Measurements from ENCODE around the gene KRTAP6-3.

KRTAP6-3 gene

DNA sequence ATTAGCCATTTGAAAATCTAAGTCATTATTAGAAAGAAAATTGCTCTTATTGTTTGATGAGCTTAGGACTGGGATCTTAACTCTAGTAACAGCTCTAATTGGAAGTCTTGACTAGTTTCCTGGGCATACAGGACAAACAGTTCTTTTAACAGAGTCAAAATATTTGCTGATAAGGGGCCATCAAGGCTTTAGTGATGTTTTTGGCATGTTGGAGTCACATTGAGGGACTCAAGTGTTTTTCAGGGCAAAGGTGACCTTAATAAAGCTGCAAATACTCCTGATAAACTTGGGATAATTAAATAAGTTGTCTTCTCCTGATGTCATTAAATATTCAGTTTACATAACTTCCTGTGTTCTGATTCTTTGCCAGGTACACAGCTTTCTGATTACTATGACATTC is 24.6 kb upstream of the KRTAP6-3 start:
- no peak for DNase-seq (ENCODE audit: low read depth, low spot score)
- H3K4me3 ChIP-seq (ENCODE audit: insufficient read length, low read depth), result no peak overlapping the region
- TF ChIP-seq YY1 (IDR thresholded peaks at IDR 0.05; ENCODE audit: insufficient read depth, insufficient read length) (no peak), SUZ12 (IDR thresholded peaks at IDR 0.05; ENCODE audit: extremely low read depth, insufficient read depth, insufficient read length) (no peak), ZNF274 (IDR thresholded peaks at IDR 0.05; ENCODE audit: low read depth, low read length) (no peak)
- no peak overlapping the region for H3K9ac ChIP-seq (ENCODE audit: insufficient read length, low read depth)
- H3K4me1 ChIP-seq (ENCODE audit: insufficient read depth, insufficient read length), result no peaks in the 10 kb centered on the region
- no peaks in the 10 kb centered on the region for H3K27me3 ChIP-seq (ENCODE audit: insufficient read depth, insufficient read length)
- no peaks in the 10 kb centered on the region for H3K36me3 ChIP-seq (ENCODE audit: insufficient read depth, insufficient read length, low read length)
- no peaks in the 10 kb centered on the region for H3K9me3 ChIP-seq (ENCODE audit: insufficient read depth, low read length)

DNA sequence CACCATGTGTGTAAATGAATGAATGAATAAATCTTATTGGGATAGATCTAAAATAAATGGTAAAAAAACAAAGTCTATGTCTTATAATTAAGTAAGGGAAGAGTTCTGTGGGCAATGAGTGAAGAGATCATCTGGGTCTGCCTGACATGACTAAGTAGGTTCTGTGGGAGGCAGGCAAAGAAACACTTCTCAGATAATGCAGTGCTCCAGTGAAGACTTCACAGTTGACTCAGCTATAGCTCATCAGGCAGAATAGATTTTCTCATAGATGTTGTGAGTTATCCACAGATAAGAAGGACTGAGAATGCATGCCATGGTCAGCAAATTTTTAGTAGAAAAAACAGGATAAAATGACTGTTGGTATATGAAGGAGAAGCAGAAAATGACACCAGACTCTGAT is 14.5 kb upstream of the KRTAP6-3 start:
- no peak for DNase-seq (ENCODE audit: low read depth, low spot score)
- no peak overlapping the region for H3K4me3 ChIP-seq (ENCODE audit: insufficient read length, low read depth)
- no peak for TF ChIP-seq SUZ12 (IDR thresholded peaks at IDR 0.05; ENCODE audit: extremely low read depth, insufficient read depth, insufficient read length)
- no peak for TF ChIP-seq ZNF274 (IDR thresholded peaks at IDR 0.05; ENCODE audit: low read depth, low read length)
- TF ChIP-seq YY1 (IDR thresholded peaks at IDR 0.05; ENCODE audit: insufficient read depth, insufficient read length), result no peak
- no peaks in the 10 kb centered on the region for H3K4me1 ChIP-seq (ENCODE audit: insufficient read depth, insufficient read length)
- H3K9ac ChIP-seq (ENCODE audit: insufficient read length, low read depth), result no peak overlapping the region
- H3K27me3 ChIP-seq (ENCODE audit: insufficient read depth, insufficient read length), result no peaks in the 10 kb centered on the region
- H3K9me3 ChIP-seq (ENCODE audit: insufficient read depth, low read length), result no peaks in the 10 kb centered on the region
- no peaks in the 10 kb centered on the region for H3K36me3 ChIP-seq (ENCODE audit: insufficient read depth, insufficient read length, low read length)

DNA sequence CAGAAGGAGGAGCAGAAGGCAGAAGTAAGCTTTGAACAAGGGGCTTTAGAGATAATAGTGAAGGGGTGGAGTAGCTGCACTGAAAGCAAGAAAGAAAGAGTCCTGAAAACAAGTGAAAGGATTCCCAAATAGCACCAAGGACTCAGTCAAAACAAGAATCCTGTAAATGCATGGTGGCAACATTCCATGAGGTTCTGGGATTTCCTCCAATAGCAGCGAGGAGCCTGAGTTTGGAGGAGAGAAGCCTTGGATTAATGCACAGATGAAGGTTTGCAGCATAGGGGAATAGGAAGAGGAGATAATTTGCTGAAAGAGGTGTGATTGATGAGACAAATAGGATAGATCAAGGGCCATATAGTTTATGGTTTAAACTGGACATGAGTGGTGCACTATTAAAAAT is 12.9 kb upstream of the KRTAP6-3 start:
- peak; percentile 16 for DNase-seq (ENCODE audit: low read depth, low spot score)
- TF ChIP-seq ZNF274 (IDR thresholded peaks at IDR 0.05; ENCODE audit: low read depth, low read length) (no peak), SUZ12 (IDR thresholded peaks at IDR 0.05; ENCODE audit: extremely low read depth, insufficient read depth, insufficient read length) (no peak), YY1 (IDR thresholded peaks at IDR 0.05; ENCODE audit: insufficient read depth, insufficient read length) (no peak)
- H3K27me3 ChIP-seq (ENCODE audit: insufficient read depth, insufficient read length), result no peaks in the 10 kb centered on the region
- H3K9ac ChIP-seq (ENCODE audit: insufficient read length, low read depth), result no peak overlapping the region
- no peaks in the 10 kb centered on the region for H3K9me3 ChIP-seq (ENCODE audit: insufficient read depth, low read length)
- H3K36me3 ChIP-seq (ENCODE audit: insufficient read depth, insufficient read length, low read length), result no peaks in the 10 kb centered on the region
- H3K4me3 ChIP-seq (ENCODE audit: insufficient read length, low read depth), result no peak overlapping the region
- H3K4me1 ChIP-seq (ENCODE audit: insufficient read depth, insufficient read length), result no peaks in the 10 kb centered on the region

DNA sequence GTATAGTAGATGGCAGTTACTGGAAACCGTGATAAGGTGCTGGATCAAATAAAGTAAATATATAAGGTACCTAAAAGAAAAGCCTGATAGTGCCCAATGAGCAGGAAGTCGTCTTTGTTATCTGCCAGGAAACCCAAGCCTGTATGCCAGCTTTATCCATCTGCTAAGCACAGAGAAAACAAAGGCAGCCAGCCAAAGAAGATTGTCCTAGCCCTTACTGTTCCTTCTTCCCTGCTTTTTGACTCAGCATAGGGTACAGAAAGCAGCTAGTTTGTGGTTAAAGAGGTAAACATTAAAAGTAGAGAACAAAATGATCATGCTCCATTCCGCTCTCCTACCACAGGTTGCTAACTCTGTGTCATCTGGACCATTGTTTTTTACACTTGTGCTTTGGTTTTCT is 12.1 kb upstream of the KRTAP6-3 start:
- no peak for DNase-seq (ENCODE audit: low read depth, low spot score)
- TF ChIP-seq YY1 (IDR thresholded peaks at IDR 0.05; ENCODE audit: insufficient read depth, insufficient read length), result no peak

DNA sequence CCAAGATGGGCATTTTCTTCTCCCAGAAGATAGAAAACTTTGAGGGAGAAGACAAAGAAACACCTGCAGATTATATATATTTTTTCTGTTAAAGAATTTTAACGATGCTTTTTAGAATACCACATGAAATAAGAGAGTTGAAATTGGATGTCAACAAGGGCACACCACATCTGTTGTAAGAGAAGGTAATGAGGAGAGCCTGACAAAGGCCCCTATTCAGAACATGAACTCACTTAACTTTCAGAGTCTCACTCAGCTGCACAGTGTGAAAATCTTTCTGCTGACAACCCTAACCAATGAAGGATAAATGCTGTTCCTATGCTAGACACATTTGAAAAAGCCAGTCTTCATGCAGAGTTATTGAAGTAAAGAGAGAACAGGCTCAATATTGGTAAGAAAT is 9.4 kb upstream of the KRTAP6-3 start:
- no peak for DNase-seq (ENCODE audit: low read depth, low spot score)
- Histone ChIP-seq H3K4me3 (ENCODE audit: insufficient read length, low read depth) (no peak overlapping the region), H3K9me3 (ENCODE audit: insufficient read depth, low read length) (no peaks in the 10 kb centered on the region), H3K27me3 (ENCODE audit: insufficient read depth, insufficient read length) (no peaks in the 10 kb centered on the region), H3K4me1 (ENCODE audit: insufficient read depth, insufficient read length) (no peaks in the 10 kb centered on the region), H3K9ac (ENCODE audit: insufficient read length, low read depth) (no peak overlapping the region), H3K36me3 (ENCODE audit: insufficient read depth, insufficient read length, low read length) (no peaks in the 10 kb centered on the region)
- TF ChIP-seq ZNF274 (IDR thresholded peaks at IDR 0.05; ENCODE audit: low read depth, low read length) (no peak), YY1 (IDR thresholded peaks at IDR 0.05; ENCODE audit: insufficient read depth, insufficient read length) (no peak), SUZ12 (IDR thresholded peaks at IDR 0.05; ENCODE audit: extremely low read depth, insufficient read depth, insufficient read length) (no peak)

More for the DNA sequence above, 12.1 kb upstream of the KRTAP6-3 start:
- Histone ChIP-seq H3K27me3 (ENCODE audit: insufficient read depth, insufficient read length) (no peaks in the 10 kb centered on the region), H3K9ac (ENCODE audit: insufficient read length, low read depth) (no peak overlapping the region), H3K4me3 (ENCODE audit: insufficient read length, low read depth) (no peak overlapping the region), H3K36me3 (ENCODE audit: insufficient read depth, insufficient read length, low read length) (no peaks in the 10 kb centered on the region), H3K4me1 (ENCODE audit: insufficient read depth, insufficient read length) (no peaks in the 10 kb centered on the region), H3K9me3 (ENCODE audit: insufficient read depth, low read length) (no peaks in the 10 kb centered on the region)

DNA sequence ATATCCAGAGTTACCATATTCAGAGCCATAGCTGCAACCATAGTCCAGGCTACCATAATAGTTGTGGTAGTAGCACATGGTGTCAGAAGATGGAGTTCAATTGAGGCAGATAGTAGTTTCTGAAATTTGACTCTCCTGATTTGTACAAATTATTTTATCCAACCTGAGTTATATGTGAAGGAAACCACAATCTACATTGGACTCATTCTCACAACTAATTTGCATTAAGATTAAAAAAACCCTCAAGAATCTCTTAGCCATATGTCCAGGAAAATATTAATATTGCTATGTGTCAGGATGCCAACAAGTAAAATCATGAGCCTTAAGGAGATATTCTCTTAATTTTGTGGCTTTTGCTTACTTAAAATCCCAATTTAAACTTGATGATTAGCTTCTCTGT is 1.9 kb upstream of the KRTAP6-3 start, which contains the start of gene KRTAP22-2:
Gene KRTAP22-2 (minus strand): TSS at position 101 of the 400 bp plus-strand sequence.
- Histone ChIP-seq H3K9me3 (ENCODE audit: insufficient read depth, low read length) (no peaks in the 10 kb centered on the region), H3K27me3 (ENCODE audit: insufficient read depth, insufficient read length) (no peaks in the 10 kb centered on the region), H3K4me1 (ENCODE audit: insufficient read depth, insufficient read length) (no peaks in the 10 kb centered on the region), H3K4me3 (ENCODE audit: insufficient read length, low read depth) (no peak within 1 kb of the TSS), H3K9ac (ENCODE audit: insufficient read length, low read depth) (no peak within 1 kb of the TSS), H3K36me3 (ENCODE audit: insufficient read depth, insufficient read length, low read length) (no peaks in the 10 kb centered on the region)
- no peak for TF ChIP-seq ZNF274 (IDR thresholded peaks at IDR 0.05; ENCODE audit: low read depth, low read length)
- TF ChIP-seq SUZ12 (IDR thresholded peaks at IDR 0.05; ENCODE audit: extremely low read depth, insufficient read depth, insufficient read length), result no peak
- no peak for TF ChIP-seq YY1 (IDR thresholded peaks at IDR 0.05; ENCODE audit: insufficient read depth, insufficient read length)
- no peak for DNase-seq (ENCODE audit: low read depth, low spot score)

DNA sequence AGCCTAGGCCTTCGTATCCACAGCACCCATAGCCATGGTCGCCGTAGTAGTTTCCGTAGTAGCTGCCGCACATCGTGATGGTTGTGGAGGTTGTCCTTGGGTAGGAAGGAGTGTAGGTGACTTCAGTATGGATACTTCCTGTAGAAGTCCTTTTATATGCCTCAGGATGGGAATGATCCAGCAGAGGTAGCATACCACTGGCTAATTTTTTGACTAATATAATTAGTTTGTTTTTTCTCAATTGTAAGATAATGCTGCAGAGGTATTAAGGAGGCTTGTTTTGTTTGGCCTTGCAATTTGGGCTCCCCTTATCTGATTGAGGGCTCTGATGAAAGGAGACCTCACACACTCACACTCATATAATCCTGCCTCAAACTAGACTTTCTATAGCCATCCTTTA is 6.6 kb downstream of the KRTAP6-3 start, which contains the start of gene KRTAP6-2:
Gene KRTAP6-2 (minus strand): TSS at position 101 of the 400 bp plus-strand sequence. CDS start 28 bp downstream, at position 73.
- TF ChIP-seq YY1 (IDR thresholded peaks at IDR 0.05; ENCODE audit: insufficient read depth, insufficient read length), result no peak
- no peak for TF ChIP-seq SUZ12 (IDR thresholded peaks at IDR 0.05; ENCODE audit: extremely low read depth, insufficient read depth, insufficient read length)
- TF ChIP-seq ZNF274 (IDR thresholded peaks at IDR 0.05; ENCODE audit: low read depth, low read length), result no peak
- Histone ChIP-seq H3K27me3 (ENCODE audit: insufficient read depth, insufficient read length) (no peaks in the 10 kb centered on the region), H3K9ac (ENCODE audit: insufficient read length, low read depth) (no peak within 1 kb of the TSS), H3K9me3 (ENCODE audit: insufficient read depth, low read length) (no peaks in the 10 kb centered on the region), H3K4me3 (ENCODE audit: insufficient read length, low read depth) (no peak within 1 kb of the TSS), H3K36me3 (ENCODE audit: insufficient read depth, insufficient read length, low read length) (no peaks in the 10 kb centered on the region), H3K4me1 (ENCODE audit: insufficient read depth, insufficient read length) (no peaks in the 10 kb centered on the region)
- no peak for DNase-seq (ENCODE audit: low read depth, low spot score)

DNA sequence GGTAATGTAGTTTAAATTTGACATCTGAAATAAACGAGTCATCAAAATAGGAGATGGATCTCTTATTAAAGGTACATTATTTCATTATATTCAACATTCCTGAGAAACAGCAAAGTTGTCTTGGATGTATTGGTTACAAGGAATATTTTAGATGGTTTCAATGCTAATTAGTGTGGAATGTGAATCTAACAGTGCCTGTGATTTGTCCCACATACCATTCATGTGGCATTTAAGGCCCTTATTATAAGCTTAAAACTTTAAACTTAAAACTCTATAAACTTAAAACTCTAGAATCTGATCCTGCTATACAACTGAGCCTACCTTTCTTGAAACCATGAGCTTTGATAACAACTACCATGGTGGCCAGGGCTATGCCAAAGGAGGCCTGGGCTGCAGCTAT is 8.5 kb downstream of the KRTAP6-3 start, which contains the start of gene KRTAP22-1:
Gene KRTAP22-1 (plus strand): TSS at position 301 of the 400 bp plus-strand sequence.
- no peaks in the 10 kb centered on the region for H3K36me3 ChIP-seq (ENCODE audit: insufficient read depth, insufficient read length, low read length)
- H3K9me3 ChIP-seq (ENCODE audit: insufficient read depth, low read length), result no peaks in the 10 kb centered on the region
- H3K4me3 ChIP-seq (ENCODE audit: insufficient read length, low read depth), result no peak within 1 kb of the TSS
- no peaks in the 10 kb centered on the region for H3K27me3 ChIP-seq (ENCODE audit: insufficient read depth, insufficient read length)
- TF ChIP-seq YY1 (IDR thresholded peaks at IDR 0.05; ENCODE audit: insufficient read depth, insufficient read length) (no peak), ZNF274 (IDR thresholded peaks at IDR 0.05; ENCODE audit: low read depth, low read length) (no peak), SUZ12 (IDR thresholded peaks at IDR 0.05; ENCODE audit: extremely low read depth, insufficient read depth, insufficient read length) (no peak)
- DNase-seq (ENCODE audit: low read depth, low spot score), result no peak
- no peaks in the 10 kb centered on the region for H3K4me1 ChIP-seq (ENCODE audit: insufficient read depth, insufficient read length)
- no peak within 1 kb of the TSS for H3K9ac ChIP-seq (ENCODE audit: insufficient read length, low read depth)
